Liver (tissue), 3 donors: Measurements from ENCODE around the gene TRA2A.

Experiments
- JUND ChIP-seq, 2 donors: IDR thresholded peaks; 2 replicates each; pipeline ENCODE4 v1.6.1; 2016; ENCODE audit warnings: antibody characterized with exemption in 2 of 2
- RXRA ChIP-seq, 2 donors: IDR thresholded peaks; 2 replicates each; pipeline ENCODE4 v1.6.1; 2017 to 2018; ENCODE audit warnings: antibody characterized with exemption in 2 of 2, mild to moderate bottlenecking in 1 of 2
- TAF1 ChIP-seq: conservative IDR thresholded peaks from 2 replicates; pipeline ENCODE4 v1.6.1; 2016; ENCODE audit warnings: antibody characterized with exemption, mild to moderate bottlenecking
- TF ChIP-seq, protein P1 (sequence below): fragments of 150-350 bp; IDR thresholded peaks from 2 replicates; pipeline ENCODE4 v1.5.1; 2017; ENCODE audit warnings: improper control_type of control experiment, low read depth, low read length; ENCODE audit not compliant: missing input control
- TF ChIP-seq, protein P2 (sequence below): IDR thresholded peaks from 2 replicates; pipeline ENCODE4 v1.6.1; 2016; ENCODE audit warnings: antibody characterized with exemption
- donor health status: healthy.
- donor health status: healthy.

DNA sequence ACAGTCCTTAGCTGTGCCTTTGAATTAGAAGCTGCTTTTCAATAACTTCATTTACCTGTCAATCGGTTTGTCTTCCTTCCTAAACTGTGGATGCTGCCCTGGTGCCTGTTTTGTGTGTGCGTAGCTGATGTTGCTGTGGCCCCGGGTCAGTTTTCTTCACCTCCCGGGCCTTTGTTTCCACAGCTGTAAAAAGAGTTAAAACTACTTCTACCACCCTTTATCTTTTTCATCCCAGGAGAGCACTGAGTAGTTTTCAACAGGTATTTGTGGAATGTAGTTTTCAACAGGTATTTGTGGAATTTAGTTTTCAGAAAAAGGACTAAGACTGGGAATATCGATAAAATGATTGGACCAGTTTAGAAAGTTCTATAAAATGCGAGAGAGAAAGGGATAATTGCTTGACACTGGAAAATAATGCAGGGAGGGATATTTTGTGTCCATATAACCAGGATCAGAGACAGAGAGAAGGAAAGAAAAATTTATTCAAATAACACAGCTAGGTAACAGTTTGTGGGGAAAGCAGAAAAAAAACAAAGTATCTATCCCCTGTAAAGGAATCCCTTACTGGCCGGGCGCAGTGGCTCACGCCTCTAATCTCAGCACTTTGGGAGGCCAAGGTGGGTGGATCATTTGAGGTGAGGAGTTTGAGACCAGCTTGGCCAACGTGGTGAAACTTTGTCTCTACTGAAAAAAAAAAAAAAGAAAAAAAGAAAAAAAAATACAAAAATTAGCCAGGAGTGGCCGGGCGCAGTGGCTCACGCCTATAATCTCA lies 45.6 kb downstream of the TRA2A start:
- no peak for TF ChIP-seq RXRA (IDR thresholded peaks at IDR 0.05)
- TF ChIP-seq, protein P1, sequence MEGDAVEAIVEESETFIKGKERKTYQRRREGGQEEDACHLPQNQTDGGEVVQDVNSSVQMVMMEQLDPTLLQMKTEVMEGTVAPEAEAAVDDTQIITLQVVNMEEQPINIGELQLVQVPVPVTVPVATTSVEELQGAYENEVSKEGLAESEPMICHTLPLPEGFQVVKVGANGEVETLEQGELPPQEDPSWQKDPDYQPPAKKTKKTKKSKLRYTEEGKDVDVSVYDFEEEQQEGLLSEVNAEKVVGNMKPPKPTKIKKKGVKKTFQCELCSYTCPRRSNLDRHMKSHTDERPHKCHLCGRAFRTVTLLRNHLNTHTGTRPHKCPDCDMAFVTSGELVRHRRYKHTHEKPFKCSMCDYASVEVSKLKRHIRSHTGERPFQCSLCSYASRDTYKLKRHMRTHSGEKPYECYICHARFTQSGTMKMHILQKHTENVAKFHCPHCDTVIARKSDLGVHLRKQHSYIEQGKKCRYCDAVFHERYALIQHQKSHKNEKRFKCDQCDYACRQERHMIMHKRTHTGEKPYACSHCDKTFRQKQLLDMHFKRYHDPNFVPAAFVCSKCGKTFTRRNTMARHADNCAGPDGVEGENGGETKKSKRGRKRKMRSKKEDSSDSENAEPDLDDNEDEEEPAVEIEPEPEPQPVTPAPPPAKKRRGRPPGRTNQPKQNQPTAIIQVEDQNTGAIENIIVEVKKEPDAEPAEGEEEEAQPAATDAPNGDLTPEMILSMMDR = no peak
- no peak for TF ChIP-seq JUND (IDR thresholded peaks at IDR 0.05)
- TF ChIP-seq, protein P2, sequence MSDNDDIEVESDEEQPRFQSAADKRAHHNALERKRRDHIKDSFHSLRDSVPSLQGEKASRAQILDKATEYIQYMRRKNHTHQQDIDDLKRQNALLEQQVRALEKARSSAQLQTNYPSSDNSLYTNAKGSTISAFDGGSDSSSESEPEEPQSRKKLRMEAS = no peak
- no peak for TF ChIP-seq TAF1
